GM18861 (cell line): ENCODE measurements around the gene GRIN3A.
"Not testable (repeated sequence)": the region's sequence is repeated elsewhere in the genome, so short reads cannot be mapped to it uniquely, and the experiment has no call there.

Source experiments
- ATAC-seq: cut with Tn5 transposase; IDR thresholded peaks from one replicate; pipeline ENCODE4 v1.9.1; 2021; ENCODE audit not compliant: unreplicated experiment

The GRIN3A gene

DNA sequence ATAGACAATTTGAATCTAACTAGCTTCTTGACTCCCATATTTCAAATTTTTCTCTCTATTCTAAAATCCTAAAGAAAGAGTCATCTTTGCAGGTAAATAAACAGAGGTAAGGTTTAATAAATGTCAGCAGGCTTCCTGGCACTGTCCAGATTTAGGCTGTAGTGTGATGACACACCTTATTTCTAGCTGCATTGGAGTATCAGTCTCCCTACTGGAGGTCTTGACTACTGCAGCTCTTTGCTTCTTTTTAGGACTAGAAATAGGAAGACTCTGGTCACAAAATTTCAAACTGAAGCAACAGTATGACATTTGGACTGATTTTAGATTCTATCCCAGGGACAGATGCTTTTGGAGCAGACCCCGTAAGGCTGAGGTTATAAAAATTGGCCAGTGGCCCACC lies 103.0 kb downstream of the GRIN3A start:
- no peak for ATAC-seq

- no peak for ATAC-seq
These were observed 103.6 kb downstream of the GRIN3A start for GRCh38 chr9:101634741-101635409.

DNA sequence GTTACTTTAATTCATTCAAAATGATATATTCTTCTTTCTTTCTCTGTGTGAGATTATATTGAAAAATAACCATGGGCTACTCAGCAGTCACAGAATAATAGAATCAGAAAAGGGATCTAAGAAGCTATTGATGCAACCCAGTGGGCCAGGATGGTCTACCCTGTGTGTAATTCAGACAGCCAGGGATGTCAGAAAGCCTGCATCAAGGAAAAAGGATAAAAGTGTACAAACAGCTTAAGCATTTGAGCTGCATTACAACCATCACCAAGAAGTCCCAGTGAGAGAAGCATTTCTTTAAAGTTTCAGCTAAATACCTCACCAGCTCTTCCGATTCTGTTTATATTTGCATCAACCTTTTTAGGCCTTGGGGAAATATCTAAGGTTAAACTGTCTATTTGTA lies 105.8 kb downstream of the GRIN3A start:
- ATAC-seq, result no peak

GRCh38 chr9:101631892-101632291 lies 106.6 kb downstream of the GRIN3A start:
- no peak for ATAC-seq

DNA sequence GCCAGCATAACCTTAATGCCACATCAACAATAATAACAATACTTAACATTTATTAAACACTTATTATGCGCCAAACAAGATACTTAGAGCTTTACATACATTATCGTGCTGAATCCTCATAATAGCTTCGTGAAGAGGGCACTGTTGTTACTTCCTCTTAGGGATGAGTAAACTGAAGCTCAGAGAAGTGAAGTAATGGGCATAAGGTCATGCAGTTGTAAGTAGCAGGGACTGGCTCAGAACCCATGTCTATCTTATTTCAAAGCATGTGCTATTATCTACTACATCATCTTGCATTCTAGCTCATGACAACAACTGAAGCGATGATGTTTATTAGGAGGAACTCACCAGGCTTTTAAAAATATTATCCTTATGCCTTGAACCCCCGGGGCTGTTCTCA lies 108.8 kb downstream of the GRIN3A start:
- ATAC-seq, result no peak

GRCh38 chr9:101628173-101628572 lies 110.3 kb downstream of the GRIN3A start:
- no peak for ATAC-seq

DNA sequence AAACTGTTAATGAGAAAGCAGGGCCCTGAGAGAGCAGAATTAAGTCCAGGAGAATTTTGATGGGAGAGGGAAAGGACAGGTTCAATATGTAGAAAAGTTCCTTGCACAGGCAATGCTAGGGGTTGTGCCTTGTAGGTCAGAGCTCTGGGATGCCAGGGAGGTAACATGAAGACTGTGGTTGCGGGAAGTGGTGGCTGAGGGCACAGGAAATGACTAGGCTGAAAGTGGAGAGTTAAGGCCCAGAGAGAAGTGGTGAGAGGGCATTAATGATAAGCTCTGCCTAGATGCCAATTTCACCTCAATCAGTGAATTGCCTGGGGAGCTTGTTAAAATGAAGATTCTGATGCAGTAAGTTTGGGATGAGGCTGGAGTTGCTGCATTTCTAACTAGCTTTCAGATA lies 112.2 kb downstream of the GRIN3A start:
- ATAC-seq, result no peak

GRCh38 chr9:101625876-101626275 lies 112.6 kb downstream of the GRIN3A start:
- ATAC-seq, result no peak

GRCh38 chr9:101620452-101620851 lies 118.0 kb downstream of the GRIN3A start:
- peak; percentile 77 for ATAC-seq

DNA sequence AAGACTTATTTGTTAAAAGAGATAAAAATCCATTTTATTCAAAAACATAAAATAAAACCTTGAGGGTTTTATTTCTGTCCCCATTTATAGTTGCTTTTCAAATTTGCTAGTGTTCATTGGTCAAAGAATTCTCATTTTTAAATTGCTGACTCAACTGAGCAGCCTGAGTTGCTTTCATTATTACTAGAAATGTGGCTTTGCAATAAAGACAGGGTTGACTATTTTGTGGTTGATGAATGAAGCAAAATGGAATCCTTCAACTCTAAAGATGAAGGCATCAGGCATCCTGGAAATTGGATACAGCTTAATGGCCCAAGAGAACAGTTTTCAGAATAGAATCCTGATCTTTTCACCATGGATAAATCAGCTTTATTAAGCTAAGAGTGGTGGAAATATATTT lies 119.7 kb downstream of the GRIN3A start:
- peak; percentile 62 for ATAC-seq

- no peak for ATAC-seq
These were observed 132.9 kb downstream of the GRIN3A start for GRCh38 chr9:101605547-101605946.

DNA sequence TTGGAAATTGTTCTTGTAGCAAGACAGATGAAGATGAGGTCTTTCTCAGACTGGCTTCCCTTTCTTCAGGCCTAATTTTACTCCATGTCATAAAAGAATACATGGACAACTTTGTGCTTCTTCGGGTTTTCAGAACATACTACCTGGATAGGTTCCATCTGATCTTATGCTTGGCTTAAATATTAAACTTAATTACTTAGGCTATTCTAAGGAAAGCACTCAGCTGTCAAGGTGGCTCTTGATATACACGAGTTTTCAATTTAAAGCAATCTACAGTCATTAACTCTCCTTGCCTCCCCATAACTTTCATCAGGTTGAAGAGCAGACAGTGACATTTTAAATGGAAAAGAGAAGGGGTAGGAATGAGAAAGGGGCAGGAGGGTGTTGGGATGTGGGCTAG lies 134.2 kb downstream of the GRIN3A start:
- ATAC-seq, result no peak

GRCh38 chr9:101601904-101602765 lies 136.3 kb downstream of the GRIN3A start:
- peak; percentile 59 for ATAC-seq

DNA sequence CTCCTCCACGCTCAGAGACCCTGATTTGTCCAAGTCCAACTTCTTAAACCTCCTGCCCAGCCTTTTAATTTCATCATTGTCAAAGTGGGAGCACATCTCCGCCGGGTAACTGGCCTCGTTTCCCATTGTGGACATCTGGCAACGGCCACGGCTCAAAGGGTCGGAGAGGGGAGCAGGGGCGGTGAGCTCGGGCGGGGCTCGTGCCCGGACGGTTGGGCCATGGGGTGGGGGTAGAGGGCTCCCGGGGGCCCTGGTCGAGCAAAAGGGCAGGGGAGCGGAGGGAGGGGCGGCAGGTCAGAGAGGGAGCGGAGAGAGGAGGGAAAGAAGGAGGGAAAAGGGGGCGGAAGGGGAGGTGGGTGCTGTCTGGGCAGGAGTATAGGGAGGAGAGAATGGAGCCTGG lies 143.7 kb downstream of the GRIN3A start, which contains the start of gene PPP3R2:
Gene PPP3R2, minus strand, starts transcription at position 174 of the 400 bp plus-strand sequence. Its CDS starts 48 bp downstream, at position 126.
- no peak for ATAC-seq

DNA sequence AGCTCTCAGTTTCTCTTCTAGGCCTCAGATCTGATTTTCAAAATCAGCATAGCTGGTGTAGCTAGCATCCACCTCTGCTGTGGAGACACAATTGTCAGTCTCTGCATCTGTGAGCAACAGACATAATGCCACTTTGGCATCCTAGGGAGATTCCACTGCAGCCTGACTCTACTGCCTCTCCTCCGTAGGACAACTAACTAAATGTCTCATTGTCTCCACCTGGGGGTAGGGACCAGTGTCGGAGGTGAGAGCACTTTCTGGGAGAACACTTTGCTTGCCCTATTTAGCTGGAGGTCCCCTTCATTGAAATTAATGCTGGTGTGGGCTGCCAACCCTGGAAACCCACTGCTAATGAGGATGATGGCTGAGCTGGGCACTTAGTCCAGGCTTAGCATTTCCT lies 145.1 kb downstream of the GRIN3A start:
- no peak for ATAC-seq

DNA sequence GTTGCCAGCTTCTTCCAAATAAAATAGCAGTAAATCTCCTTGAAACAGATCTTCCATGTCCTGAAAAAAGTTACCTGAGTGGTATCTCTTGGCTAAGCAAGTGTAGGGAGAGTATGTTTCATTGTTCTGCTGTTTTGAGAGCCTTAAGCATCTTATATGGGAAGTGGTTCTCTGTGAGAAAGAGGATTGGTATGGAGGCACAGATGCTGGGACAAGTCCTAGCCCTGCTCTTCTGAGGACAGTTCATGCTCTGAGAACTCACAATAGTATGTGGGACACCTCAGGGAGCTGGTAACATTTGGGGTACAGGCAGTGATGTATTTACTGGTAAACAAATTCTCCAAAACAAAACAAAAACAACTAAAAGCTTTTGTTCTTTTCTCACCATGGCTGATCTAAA lies 145.7 kb downstream of the GRIN3A start:
- no peak for ATAC-seq

DNA sequence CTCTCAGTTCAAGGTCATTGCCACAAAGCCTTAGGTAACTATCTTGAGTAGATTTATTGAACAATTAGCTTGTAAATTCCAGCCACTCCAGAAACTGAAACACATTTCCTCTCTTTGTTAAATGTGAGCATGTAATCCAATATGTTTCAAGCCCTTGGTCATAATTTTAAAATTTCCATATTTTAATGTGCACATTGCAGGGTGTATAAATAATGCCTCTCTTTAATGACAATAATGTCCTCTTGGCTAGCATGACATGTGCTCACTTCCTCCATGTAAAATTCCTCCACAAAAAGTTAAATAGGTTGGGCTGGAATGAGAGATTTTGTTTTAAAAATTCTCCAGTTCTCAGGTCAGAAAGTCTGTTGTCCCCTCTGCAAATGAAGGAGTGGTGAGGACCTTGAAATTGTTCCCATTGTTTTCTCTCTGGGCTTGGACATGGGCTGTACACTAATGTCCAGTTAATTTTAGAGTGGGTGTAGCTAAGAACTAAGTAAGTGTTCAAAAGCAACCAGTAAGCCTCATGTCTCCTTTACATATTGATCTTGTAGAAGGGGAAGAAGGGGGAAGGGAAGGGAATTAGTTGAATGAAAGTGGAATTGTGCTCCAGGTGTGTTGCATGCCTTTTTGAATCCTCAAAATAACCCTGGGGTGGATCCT lies 146.5 kb downstream of the GRIN3A start:
- ATAC-seq, result no peak

GRCh38 chr9:101590901-101591300 lies 147.5 kb downstream of the GRIN3A start:
- ATAC-seq, result no peak

DNA sequence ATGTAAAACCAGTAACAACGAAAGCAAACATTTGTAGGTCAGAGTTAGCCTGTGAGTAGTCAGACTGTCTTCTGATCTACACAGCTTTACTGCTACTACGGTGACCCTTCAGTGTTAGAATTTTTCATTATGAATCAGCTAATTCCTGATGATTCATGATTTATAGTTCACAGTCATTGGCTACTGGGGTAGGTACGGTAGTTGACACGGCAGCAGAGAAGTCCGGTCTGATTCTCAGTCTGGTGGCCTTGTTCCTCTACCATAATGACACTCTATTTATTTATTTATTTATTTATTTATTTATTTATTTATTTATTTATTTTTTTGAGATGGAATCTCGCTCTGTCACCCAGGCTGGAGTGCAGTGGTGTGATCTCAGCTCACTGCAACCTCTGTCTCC lies 148.4 kb downstream of the GRIN3A start:
- ATAC-seq, result not testable (repeated sequence)

DNA sequence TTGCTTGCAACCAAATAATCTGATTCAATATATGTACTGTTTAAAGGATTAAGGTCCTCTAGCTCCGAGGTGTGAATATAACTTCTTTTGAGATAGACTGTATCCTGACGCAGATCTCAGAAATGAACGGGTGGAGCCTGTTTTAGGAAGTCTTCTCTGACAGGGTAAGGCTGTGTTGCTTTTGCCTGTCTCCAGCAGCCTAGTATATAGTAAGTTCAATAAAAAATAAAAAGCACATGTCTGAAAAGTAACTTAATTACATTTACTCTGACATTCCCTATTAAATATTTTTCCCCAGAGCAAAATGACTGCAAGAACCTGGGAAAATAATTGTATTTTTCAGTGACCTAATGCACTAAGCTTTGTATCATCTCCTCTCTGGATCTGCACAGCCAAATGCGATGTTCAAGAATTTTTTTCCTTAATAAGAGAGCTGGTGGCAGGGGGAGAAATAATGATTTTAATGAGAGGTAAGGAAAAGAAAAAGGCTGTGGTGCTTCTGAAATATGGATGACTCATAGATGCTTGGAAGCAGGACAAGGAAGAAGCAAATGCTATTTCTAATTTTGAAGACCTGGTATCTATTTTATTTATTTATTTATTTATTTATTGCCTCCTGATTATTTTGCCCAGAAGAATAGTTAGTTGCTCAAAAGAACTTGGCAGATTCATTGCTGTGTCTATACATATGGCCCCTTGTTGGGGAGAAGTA lies 151.0 kb downstream of the GRIN3A start:
- ATAC-seq, result no peak

- peak; percentile 88 for ATAC-seq
These were observed 151.8 kb downstream of the GRIN3A start for GRCh38 chr9:101586651-101587050.
